SU-DHL-6 (cell line): ENCODE measurements around the gene NFIC.
"Not testable (repeated sequence)": the region's sequence is repeated elsewhere in the genome, so short reads cannot be mapped to it uniquely, and the experiment has no call there.

Experiments used
- H2AFZ ChIP-seq: fragments of 200-600 bp; sonication (generic); 2 replicates; pipeline ENCODE4 v1.6.1; 2014; ENCODE audit warnings: low read depth, mild to moderate bottlenecking, moderate library complexity, mixed read lengths, antibody characterized with exemption, low read length; ENCODE audit not compliant: severe bottlenecking
- H3F3A ChIP-seq: fragments of 200-600 bp; shearing (Covaris generic); 2 replicates; pipeline ENCODE4 v1.6.0; 2016; ENCODE audit warnings: antibody characterized with exemption, mild to moderate bottlenecking; ENCODE audit not compliant: insufficient read depth
- H3K27ac ChIP-seq: fragments of 200-600 bp; sonication (generic); 2 replicates; pipeline ENCODE4 v1.5.1; 2016; ENCODE audit warnings: low read depth, mild to moderate bottlenecking, low read length, moderate library complexity, mixed read lengths
- H3K27me3 ChIP-seq: fragments of 200-600 bp; sonication (generic), shearing (Covaris generic); 2 replicates; pipeline ENCODE4 v1.6.0; 2014; ENCODE audit warnings: mild to moderate bottlenecking, low read length
- H3K36me3 ChIP-seq: fragments of 200-600 bp; sonication (generic); 2 replicates; pipeline ENCODE4 v1.6.1; 2014; ENCODE audit warnings: mild to moderate bottlenecking, low read length, mixed read lengths
- H3K4me2 ChIP-seq: fragments of 300-600, 200-600 bp; shearing (Covaris generic), sonication (generic); 2 replicates; pipeline ENCODE4 v1.6.0; 2014; ENCODE audit warnings: low read length, low read depth, mild to moderate bottlenecking; ENCODE audit not compliant: poor library complexity, severe bottlenecking
- H3K4me3 ChIP-seq: fragments of 200-600 bp; sonication (generic); 2 replicates; pipeline ENCODE4 v1.5.1; 2014; ENCODE audit warnings: antibody characterized with exemption, low read length, mild to moderate bottlenecking, mixed read lengths; ENCODE audit not compliant: insufficient read depth, poor library complexity, severe bottlenecking
- H3K79me2 ChIP-seq: fragments of 200-600 bp; sonication (generic); 2 replicates; pipeline ENCODE4 v1.6.1; 2014; ENCODE audit warnings: mild to moderate bottlenecking, low read length, moderate library complexity; ENCODE audit not compliant: insufficient read depth
- H3K9ac ChIP-seq: fragments of 200-600 bp; sonication (generic); 2 replicates; pipeline ENCODE4 v1.7.0; 2014; ENCODE audit warnings: mild to moderate bottlenecking, low read length
- H3K9me2 ChIP-seq: fragments of 200-600 bp; sonication (generic); replicated peaks from 2 replicates; pipeline ENCODE4 v1.6.1; 2014; ENCODE audit warnings: low read length; ENCODE audit not compliant: insufficient read depth
- H3K9me3 ChIP-seq: fragments of 200-600 bp; sonication (generic); 2 replicates; pipeline ENCODE4 v1.6.1; 2014; ENCODE audit warnings: low read length, mixed read lengths; ENCODE audit not compliant: insufficient read depth
- H4K20me1 ChIP-seq: fragments of 200-600 bp; sonication (generic); 2 replicates; pipeline ENCODE4 v1.6.1; 2014; ENCODE audit warnings: low read depth, mild to moderate bottlenecking, antibody characterized with exemption, low read length, moderate library complexity, mixed read lengths
- EZH2phosphoT487 ChIP-seq: fragments of 200-600 bp; sonication (generic), shearing (Covaris generic); conservative IDR thresholded peaks from 2 replicates; pipeline ENCODE4 v1.6.1; 2018; ENCODE audit warnings: mild to moderate bottlenecking, antibody characterized with exemption, low read length, moderate library complexity, mixed read lengths
- TF ChIP-seq, protein P1 (sequence below): fragments of 200-600 bp; sonication (generic); IDR thresholded peaks from one replicate; pipeline ENCODE4 v1.5.1; 2017; ENCODE audit warnings: antibody characterized with exemption, mild to moderate bottlenecking, low read length, moderate library complexity; ENCODE audit not compliant: insufficient read depth, poor library complexity, severe bottlenecking

The NFIC gene

DNA sequence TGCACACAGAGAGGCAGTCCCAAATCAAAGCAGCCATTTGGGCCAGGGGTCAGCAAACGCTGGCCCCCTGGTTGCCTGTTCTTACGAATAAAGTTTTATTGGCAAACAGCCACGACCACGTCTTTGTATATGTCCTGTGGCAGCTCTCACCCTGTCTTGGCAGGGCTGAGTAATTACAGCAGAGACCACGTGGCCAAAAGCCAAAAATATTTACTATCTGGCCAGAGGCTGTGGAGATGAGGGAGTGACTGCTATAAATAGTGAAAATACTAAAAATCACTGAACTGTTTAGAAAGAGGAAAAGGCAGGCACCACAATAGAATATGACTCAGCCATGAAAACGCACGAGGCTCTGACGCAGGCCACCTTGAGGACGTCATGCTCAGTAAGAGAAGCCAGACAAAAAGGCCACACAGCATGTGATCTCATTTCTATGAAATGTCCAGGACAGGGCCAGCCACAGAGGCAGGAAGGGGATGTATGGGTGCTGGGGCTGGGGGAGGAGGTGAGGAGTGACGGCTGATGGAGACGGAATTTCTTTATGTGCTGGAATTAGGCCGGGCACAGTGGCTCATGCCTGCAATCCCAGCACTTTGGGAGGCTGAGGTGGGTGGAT is 84.5 kb downstream of the NFIC start:
- Histone ChIP-seq H3K79me2 (no peaks in the 10 kb centered on the region), H3K27me3 (no peaks in the 10 kb centered on the region), H3F3A (no peaks in the 10 kb centered on the region), H3K4me2 (no peak overlapping the region), H3K36me3 (no peaks in the 10 kb centered on the region), H2AFZ (no peak overlapping the region), H3K27ac (no peak overlapping the region), H4K20me1 (no peaks in the 10 kb centered on the region), H3K9ac (no peak overlapping the region), H3K4me3 (no peak overlapping the region), H3K9me2 (no peaks in the 10 kb centered on the region), H3K9me3 (no peaks in the 10 kb centered on the region)
- TF ChIP-seq EZH2phosphoT487: no peak
- TF ChIP-seq, protein P1, sequence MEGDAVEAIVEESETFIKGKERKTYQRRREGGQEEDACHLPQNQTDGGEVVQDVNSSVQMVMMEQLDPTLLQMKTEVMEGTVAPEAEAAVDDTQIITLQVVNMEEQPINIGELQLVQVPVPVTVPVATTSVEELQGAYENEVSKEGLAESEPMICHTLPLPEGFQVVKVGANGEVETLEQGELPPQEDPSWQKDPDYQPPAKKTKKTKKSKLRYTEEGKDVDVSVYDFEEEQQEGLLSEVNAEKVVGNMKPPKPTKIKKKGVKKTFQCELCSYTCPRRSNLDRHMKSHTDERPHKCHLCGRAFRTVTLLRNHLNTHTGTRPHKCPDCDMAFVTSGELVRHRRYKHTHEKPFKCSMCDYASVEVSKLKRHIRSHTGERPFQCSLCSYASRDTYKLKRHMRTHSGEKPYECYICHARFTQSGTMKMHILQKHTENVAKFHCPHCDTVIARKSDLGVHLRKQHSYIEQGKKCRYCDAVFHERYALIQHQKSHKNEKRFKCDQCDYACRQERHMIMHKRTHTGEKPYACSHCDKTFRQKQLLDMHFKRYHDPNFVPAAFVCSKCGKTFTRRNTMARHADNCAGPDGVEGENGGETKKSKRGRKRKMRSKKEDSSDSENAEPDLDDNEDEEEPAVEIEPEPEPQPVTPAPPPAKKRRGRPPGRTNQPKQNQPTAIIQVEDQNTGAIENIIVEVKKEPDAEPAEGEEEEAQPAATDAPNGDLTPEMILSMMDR: no peak

DNA sequence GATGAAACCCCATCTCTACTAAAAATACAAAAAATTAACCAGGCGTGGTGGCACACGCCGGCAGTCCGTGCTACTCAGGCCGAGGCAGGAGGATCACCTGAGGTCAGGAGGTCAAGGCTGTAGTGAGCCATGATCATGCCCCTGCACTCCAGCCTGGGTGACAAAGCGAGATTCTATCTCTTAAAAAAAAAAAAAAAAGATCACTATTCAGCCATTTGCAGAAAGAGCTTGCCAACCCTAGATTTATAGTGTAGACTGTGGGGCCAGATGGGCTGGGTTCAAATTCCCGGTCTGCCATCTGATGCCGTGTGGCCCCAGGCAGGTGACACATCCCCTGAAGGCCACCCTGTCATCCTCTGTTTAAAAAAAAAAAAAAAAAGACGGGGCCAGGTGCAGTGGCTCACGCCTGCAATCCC is 85.1 kb downstream of the NFIC start:
- H3K9me2 ChIP-seq: no peaks in the 10 kb centered on the region
- H3K9ac ChIP-seq: no peak overlapping the region
- no peak overlapping the region for H3K4me3 ChIP-seq
- H2AFZ ChIP-seq: no peak overlapping the region
- H3K9me3 ChIP-seq: no peaks in the 10 kb centered on the region
- no peak for TF ChIP-seq EZH2phosphoT487
- TF ChIP-seq, protein P1: no peak
- H3K27ac ChIP-seq: no peak overlapping the region
- H4K20me1 ChIP-seq: no peaks in the 10 kb centered on the region
- H3K4me2 ChIP-seq: no peak overlapping the region
- no peaks in the 10 kb centered on the region for H3K79me2 ChIP-seq
- no peaks in the 10 kb centered on the region for H3K36me3 ChIP-seq
- no peaks in the 10 kb centered on the region for H3K27me3 ChIP-seq
- no peaks in the 10 kb centered on the region for H3F3A ChIP-seq

DNA sequence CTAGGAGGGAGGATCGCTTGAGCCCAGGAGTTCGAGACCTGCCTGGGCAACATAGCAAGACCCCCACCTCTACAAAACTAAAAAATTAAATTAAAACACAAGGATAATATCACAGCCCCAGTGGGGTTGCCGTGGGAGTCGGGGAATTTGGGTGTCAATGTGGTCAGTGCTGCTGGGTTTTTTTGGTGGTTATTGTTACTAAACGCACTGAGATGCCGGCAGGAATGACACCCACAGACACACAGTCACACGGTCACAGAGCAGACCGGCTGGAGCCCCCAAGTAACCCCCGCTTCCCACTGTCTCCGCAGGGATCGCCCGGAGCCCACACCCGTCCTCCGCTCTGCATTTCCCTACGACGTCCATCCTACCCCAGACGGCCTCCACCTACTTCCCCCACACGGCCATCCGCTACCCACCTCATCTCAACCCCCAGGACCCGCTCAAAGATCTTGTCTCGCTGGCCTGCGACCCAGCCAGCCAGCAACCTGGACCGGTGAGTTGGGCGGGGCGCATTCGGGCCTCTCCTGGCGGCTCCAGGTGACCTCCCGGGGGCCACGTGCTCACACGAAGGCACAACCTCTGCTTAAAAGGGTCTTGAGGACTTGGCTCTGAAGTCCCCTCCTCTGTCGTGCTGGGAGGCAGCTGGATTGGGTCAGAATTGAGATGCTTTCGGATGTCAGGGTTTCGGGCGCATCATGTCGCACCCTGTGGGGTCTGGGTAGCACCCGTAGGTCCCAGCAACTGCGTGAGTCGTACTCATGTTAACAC is 86.0 kb downstream of the NFIC start:
- H4K20me1 ChIP-seq: no peaks in the 10 kb centered on the region
- H3F3A ChIP-seq: no peaks in the 10 kb centered on the region
- no peaks in the 10 kb centered on the region for H3K36me3 ChIP-seq

DNA sequence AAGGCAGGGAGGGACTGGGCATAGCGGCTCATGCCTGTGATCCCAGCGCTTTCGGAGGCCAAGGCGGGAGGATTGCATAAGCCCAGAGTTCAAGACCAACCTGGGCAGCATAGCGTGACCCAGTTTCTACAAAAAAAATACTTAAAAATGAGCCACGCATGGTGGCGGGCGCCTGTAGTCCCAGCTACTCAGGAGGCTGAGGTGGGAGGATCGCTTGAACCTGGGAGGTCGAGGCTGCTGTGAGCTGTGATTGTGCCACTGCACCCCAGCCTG is 86.5 kb downstream of the NFIC start:
- not testable (repeated sequence) for H2AFZ ChIP-seq, H3K9me3 ChIP-seq, H3K4me2 ChIP-seq, H3K27me3 ChIP-seq, H3K9ac ChIP-seq, H3K79me2 ChIP-seq, H3K27ac ChIP-seq, H3K9me2 ChIP-seq, H3K36me3 ChIP-seq, H4K20me1 ChIP-seq, H3K4me3 ChIP-seq, H3F3A ChIP-seq

More for the DNA sequence above, 86.0 kb downstream of the NFIC start:
- H3K27me3 ChIP-seq: no peaks in the 10 kb centered on the region
- H3K9ac ChIP-seq: no peak overlapping the region
- no peak overlapping the region for H3K4me3 ChIP-seq
- H3K79me2 ChIP-seq: no peaks in the 10 kb centered on the region
- TF ChIP-seq, protein P1: no peak
- no peak for TF ChIP-seq EZH2phosphoT487
- no peak overlapping the region for H3K4me2 ChIP-seq
- no peaks in the 10 kb centered on the region for H3K9me3 ChIP-seq
- no peaks in the 10 kb centered on the region for H3K9me2 ChIP-seq
- no peak overlapping the region for H3K27ac ChIP-seq
- H2AFZ ChIP-seq: no peak overlapping the region
